HG03558 (cell line): Measurements from ENCODE around the gene TFB1M.
A peak's percentile ranks its signal among the peaks of the same experiment; 100 is the strongest.

Experiments
- ATAC-seq: cut with Tn5 transposase; IDR thresholded peaks from one replicate; pipeline ENCODE4 v1.9.1; 2021; ENCODE audit warnings: moderate number of reproducible peaks; ENCODE audit not compliant: unreplicated experiment; ENCODE audit errors: extremely low read depth

The TFB1M gene

GRCh38 chr6:155267411-155267810, 46.9 kb downstream of the TFB1M start:
- ATAC-seq = no peak

DNA sequence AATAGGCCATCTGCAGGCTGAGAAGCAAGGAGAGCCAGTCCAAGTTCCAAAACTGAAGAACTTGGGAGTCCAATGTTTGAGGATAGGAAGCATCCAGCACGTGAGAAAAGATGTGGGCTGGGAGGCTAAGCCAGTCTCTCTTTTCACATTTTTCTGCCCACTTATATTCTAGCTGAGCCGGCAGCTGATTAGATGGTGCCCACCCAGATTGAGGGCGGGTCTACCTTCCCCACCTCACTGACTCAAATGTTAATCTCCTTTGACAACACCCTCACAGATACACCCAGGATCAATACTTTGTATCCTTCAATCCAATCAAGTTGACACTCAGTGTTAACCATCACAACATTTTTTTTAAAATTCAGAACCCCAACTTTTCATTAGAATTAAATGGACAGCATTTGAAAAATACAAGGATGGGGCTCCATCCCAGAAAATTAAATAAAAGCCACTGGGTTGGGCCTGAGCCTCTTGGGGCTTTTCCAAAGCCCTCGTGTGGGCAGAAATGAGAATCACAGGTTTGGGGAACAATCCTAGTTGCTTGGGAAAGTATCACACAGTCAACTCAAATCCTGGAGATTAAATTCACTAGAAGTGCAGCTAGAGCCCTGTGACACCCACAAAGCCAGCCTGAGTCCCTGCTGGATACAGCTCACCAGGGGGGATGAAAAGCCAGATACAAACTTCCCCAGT, 48.3 kb downstream of the TFB1M start:
- ATAC-seq = no peak

DNA sequence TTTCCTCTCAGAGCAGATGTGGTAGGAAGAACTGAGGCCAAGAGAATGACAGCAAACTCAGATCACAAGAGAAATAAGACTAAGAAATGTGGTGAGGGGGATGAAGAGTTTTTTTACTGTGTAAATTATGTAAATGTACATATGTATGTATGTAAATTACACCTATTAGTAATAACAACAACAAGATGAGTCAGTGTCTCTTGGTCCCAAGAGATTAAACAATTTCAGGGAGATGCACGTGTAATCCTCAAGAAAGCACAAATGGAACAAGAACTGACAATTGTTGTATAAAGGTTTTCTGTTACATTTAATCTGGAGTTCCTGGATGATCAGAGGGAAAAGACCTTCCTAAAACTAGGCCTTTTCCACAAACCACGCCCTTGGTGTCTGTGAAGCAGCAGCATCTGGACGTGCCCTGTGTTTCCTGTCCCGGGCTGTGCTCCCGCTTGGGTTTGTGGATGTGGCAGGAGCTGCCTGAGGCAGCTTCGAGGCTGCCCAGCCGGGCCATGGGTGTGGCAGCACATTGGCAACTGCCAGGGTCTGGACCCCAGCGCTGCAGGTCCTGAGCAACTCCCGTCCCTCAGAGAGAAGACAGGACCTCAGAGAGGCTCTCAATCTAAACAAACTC, 49.5 kb downstream of the TFB1M start:
- no peak for ATAC-seq

DNA sequence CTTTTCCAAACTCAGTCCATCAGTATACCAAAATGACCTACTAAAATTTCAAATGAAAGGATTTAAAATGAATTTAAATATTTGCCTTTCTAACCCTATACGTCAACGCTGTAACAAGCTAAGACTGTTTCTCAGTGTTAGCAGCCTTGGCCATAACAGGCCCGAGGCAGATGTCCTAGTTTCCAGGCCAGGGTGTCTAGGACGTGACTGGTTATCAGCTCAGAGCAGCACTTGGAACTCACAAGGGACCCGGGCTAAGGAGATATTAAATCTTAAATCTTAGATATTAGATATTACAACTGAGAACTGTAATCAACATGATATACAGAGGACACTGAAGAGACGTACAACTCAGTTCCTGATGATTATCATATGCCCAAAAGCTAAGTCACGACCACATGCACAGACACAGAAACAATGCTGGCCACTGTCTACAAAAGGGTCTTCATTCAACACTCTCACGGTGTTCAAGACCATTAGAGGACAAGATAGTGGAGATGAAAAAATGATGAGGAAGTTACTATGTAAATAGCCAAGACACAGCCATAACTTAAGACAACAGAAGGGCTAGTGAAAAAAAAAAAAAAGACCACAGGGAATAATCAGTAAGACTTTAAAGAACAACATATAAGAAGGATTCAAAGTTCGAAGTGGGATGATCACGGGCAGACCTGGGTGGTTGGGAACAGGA, 50.8 kb downstream of the TFB1M start, which contains the start of gene CLDN20:
TSS of gene CLDN20 (plus strand) at position 641 of the 691 bp plus-strand sequence. CDS start 11,707 bp downstream, outside the sequence.
- no peak for ATAC-seq

- ATAC-seq = no peak
These were observed 51.6 kb downstream of the TFB1M start for GRCh38 chr6:155262655-155263054.

GRCh38 chr6:155261111-155261900, 53.0 kb downstream of the TFB1M start:
- ATAC-seq = no peak

- peak; percentile 77 for ATAC-seq
These were observed 53.6 kb downstream of the TFB1M start for GRCh38 chr6:155260686-155261085.

DNA sequence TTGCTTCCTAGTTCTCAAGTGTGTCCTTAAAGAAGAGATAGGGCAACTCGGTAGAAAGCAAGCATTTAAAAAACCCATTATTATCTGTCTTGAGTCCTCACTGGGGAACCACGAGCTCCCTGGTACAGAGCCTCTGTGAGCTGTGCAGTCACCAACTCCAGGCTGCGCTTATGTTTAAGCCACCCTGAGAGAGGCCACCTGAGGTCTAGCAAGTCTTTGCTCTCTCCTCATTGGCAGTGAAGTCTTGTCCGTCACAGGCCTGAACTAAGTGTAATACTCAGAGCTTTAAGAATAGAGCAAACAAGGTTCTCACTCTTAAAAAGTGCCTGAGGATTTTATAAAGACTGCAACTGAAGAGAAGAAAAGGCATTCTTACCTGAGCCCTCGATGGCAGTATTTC, 54.4 kb downstream of the TFB1M start:
- no peak for ATAC-seq

- no peak for ATAC-seq
These were observed 55.1 kb downstream of the TFB1M start for GRCh38 chr6:155259204-155259603.

DNA sequence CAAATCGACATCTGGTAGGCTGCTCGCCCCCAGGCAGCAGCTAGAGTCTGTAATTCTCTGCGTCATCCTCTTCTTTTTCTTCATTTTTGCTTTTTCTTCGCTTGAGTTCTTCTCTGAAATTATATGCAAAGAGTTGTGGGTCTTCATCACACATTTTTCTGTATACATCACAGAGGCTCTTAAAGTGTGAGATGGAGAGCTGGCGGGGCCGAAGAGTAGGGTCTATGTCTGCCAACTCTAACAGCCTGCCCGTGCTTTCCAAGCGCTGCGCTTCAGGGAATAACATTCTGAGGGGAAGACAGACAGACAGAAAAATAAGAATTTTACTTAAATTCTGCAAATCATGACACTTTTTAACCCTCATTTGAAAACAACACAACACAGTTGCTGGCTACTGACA, 56.5 kb downstream of the TFB1M start:
- ATAC-seq = no peak

DNA sequence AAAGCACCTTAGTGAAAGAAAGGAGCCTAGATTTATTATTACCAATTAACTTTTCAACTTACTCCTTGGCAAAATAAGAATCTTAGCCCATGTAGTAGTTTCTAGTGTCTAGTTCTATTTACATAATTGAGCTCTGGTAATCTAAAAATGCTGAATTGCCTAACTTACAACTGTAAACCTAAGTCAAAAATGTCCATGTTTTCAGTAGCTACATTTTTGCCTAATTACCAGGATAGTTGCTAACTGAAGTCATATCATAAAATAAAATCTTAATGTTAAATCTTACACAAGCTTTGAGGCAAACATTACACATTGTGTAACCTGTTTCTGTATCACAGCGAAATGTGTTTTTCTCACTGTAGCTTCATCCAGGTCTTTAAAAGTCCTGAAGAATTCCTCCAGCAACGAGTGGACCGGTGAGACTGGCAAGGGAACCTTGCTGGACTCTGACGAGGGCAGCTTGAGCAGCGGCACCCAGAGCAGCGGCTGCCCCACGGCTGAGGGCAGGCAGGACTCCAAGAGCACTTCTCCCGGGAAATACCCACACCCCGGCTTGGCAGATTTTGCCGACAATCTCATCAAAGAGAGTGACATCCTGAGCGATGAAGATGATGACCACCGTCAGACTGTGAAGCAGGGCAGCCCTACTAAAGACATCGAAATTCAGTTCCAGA, 58.0 kb downstream of the TFB1M start:
- ATAC-seq = no peak

GRCh38 chr6:155254139-155254538, 60.1 kb downstream of the TFB1M start:
- ATAC-seq = no peak

GRCh38 chr6:155253337-155253736, 60.9 kb downstream of the TFB1M start:
- ATAC-seq = no peak

DNA sequence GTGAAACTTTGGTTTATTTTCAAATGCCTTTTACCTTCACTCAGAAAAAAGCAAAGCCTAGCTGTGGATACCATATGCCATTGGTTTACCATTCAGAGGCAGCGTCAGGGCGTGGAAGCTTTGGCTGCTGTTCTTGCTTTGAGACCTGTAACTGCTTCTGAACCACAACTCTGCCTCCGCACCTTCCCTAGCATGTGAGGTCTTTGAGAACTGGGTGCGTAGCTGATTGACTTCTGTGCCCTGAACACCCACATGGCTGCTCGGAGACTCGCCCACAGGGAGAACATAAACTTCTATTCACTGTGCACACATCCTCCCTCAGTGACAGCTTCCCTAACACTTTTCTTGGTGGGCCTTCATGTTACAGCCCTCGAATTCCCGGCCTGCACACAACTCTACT, 61.7 kb downstream of the TFB1M start:
- no peak for ATAC-seq

GRCh38 chr6:155250701-155251381, 63.4 kb downstream of the TFB1M start:
- ATAC-seq = no peak

DNA sequence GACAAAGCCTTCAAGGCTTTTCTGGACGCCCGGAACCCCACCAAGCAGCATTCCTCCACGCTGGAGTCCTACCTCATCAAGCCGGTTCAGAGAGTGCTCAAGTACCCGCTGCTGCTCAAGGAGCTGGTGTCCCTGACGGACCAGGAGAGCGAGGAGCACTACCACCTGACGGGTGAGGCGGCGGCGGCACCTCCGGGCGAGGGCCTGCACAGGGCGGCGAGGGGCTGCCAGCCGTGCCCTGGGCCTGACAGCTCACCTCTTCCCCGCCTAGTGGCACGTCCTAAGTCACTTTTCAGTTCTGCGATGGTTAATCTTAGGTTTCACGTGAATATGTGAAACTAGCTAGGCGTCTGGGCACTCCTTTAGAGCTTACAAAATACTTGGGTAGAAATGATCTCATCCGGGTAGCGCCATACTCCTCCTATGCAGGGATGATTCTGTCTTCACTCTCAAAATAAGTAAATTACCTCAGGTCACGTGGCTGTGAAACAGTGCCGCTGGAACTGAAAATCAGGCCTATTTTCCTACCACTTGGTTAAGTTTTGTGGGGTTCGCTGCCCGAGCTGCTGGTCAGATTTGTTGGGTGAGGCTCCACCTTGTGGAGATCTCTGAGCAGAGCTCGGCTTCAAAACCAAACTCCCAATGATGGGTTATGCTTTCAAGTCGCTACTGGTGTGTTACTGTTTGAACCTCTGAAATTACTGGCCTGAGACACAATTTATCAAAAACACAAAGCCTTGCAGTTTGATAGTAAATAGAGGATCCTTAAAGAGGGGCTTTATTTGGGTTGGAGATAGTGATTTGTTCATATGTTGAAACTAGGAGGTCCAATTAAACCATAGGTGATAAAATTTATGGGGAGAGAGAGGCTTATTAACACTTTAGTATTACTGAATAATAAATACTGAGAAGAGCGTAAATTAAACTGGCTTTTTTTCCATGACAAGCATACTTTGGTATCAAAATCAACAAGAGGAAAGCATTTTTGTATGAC, 66.0 kb downstream of the TFB1M start:
- no peak for ATAC-seq

GRCh38 chr6:155247618-155248007, 66.7 kb downstream of the TFB1M start:
- no peak for ATAC-seq

GRCh38 chr6:155246825-155247224, 67.5 kb downstream of the TFB1M start:
- ATAC-seq = no peak
